ENCODE results near the gene JRKL.

The JRKL gene

DNA sequence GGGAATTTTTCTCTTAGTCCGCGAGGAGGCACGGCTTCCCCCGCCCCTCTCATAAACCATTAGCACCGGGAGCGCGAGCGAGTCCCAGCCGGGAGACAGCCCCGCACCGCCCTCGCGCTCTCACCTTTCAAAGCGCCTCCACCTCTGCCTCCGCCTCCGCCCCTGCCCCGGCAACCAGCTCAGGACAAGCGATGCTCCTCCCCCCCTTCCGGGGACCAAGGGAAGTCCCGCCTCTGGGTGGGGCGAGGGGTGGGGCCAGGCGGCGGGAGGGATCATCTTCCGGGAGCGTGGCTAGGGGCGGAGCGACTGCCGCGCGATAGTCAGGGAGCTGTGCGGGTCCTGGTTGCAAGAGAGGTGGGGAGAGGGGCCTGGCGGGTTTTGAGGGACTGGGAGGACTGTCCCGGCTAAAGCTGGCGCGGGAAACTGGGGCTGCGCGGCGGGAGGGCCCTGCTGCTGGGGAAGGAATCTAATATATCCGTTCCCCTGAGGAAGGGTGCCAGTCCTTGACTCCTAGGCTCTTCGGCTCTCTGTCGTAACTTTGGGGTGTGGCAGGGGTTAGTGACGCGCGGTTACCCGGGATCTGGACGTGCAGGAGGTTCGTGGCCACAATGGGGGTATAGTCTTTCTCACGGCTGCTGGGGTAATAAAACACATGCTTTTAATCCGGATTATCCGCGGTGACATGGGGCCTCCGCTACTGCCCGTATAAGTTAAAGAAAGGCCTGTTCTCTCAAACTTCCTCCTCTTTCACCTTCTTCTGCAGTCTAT is at the start of gene JRKL, which contains the start of gene CCDC82:
JRKL (plus strand) TSS at position 294 of the 768 bp plus-strand sequence. CDS start 637 bp downstream, outside the sequence.
CCDC82 (minus strand) TSS at position 193 of the 768 bp plus-strand sequence. CDS start 5,165 bp downstream, outside the sequence.
- DNase-seq: peak; percentile 99

GRCh38 chr11:96340555-96340885 is 49.3 kb upstream of the JRKL start:
- DNase-seq: no peak

GRCh38 chr11:96341211-96342013 is 48.4 kb upstream of the JRKL start:
- DNase-seq: peak; percentile 76

DNA sequence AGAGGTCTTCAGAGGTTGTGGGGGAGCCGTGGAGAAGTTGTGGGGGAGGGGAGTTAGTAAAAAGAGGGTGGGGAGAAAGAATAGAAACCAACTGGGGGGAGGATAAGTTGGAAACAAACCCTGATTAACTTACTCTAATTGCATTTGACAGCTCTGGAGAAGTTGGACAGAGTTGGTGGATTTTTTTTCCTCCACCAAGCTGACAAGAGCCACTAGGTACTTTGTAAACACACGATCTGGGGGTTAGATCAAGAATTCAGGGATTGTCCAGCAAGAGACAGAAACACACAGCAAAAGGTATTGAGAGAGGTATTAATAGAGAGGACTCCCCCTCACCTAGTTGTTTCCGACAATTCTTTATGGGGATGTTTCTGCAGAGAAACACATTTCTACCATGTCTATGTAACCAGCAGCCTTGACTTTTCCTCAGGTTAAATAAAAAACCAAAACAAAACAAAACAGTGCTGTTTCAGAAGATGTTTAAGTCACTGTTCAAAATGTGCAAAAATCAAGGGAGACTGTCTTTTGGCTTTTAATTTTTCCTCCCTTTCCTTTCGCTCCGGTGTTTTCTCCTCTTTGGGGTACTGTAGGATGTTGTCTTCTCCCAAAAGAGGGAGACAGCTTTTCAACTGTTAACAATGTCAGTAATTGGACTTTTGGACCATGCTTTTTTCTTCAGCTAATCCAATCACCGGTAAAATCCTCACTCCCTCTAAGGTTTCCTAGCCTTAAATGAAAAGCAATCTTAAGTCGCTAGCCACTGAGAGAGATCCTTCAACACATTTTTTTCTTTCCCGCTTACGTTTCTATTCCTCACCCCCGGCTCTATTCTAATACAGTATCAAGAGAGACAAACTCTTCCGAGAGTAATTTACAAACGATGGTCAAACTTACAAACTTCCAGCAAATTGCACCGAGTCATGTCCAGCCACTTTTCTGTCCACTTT is 47.5 kb upstream of the JRKL start:
- DNase-seq: no peak

- peak; percentile 89 for DNase-seq
Measured at GRCh38 chr11:96342961-96343711, 46.7 kb upstream of the JRKL start, which contains the start of gene MAML2. Gene MAML2, minus strand, starts transcription at chr11:96343195. Its CDS starts 1,300 bp downstream, at chr11:96341895.

DNA sequence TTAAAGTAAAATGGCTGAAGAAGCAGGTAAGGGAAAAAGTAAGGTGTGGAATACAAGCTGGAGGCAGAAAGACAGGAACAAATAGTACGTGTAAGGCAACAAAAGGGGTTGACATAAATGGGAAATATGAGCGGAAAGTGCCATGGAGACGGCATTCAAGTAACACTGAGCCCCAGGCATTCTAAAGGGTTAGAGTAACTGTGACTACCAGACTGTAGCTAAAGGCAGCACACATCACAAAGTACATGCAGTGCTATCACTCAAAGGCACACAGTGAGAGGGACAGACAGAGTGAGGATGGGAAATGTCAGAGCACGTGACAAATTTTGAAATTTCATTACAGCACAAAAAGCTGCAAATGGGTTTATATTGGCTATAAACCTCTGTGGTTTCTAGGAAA is 33.0 kb upstream of the JRKL start:
- DNase-seq: no peak

DNA sequence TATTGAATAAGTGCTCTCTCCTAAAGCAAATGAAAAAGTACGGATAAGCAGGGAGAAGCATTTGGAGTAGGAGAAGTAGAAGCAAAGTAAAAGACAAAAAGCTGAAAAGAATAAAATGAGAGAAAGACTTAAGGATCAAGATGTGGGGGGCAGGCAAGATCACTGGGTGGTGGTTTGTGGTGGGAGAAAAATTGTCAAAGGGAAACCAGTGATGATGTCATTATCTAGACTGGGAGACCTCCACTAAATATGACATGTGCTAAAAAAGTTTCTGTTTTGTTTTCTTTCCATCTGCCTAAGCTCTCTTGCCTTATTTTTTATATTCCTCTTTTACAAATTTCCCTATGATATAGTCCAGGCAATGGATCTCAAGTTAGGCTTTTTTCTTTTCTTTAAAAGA is 32.0 kb upstream of the JRKL start:
- no peak for DNase-seq

GRCh38 chr11:96358321-96358720 is 31.5 kb upstream of the JRKL start:
- no peak for DNase-seq

GRCh38 chr11:96361778-96362177 is 28.0 kb upstream of the JRKL start:
- no peak for DNase-seq

GRCh38 chr11:96365493-96365892 is 24.3 kb upstream of the JRKL start:
- no peak for DNase-seq

GRCh38 chr11:96366024-96366423 is 23.8 kb upstream of the JRKL start:
- DNase-seq: no peak

- no peak for DNase-seq
Measured at GRCh38 chr11:96367342-96367741, 22.5 kb upstream of the JRKL start.

DNA sequence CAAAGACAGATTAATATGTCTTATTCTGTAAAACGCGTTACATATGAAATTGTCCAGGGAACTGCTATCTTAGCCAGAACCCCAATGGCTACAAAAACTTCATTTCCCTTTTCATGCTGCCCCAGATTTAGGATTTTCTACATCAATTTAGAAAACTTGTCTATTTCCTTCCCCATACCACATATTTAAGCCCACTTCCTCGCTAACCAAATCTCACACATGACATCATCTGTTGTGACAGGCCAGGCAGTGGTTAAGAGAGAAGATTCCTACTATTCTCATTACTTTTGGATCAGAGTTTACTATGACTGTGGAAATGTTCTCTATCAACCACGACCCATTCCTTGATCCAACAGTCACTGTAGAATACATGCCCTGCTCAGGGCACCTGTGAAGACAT is 16.0 kb upstream of the JRKL start:
- no peak for DNase-seq

GRCh38 chr11:96376796-96377195 is 13.0 kb upstream of the JRKL start:
- no peak for DNase-seq

DNA sequence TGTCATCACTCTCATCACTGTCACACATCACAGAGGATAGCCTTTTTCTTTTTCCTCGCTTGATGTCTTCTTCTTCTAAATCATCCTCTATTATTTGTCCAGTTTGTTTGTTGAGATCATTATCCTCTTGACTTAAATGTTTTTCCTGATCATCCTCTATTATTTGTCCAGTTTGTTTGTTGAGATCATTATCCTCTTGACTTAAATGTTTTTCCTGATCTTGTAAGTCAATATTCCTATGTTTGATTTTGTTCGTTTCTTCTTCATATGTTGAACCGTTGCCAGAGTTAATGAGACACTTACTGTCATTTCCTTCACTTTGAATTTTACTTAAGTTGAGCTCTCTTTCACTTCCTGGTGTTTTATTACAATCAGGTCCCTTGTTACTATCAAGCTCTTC is 5.7 kb upstream of the JRKL start:
- DNase-seq: no peak

GRCh38 chr11:96385187-96385586 is 4.6 kb upstream of the JRKL start:
- DNase-seq: no peak

- no peak for DNase-seq
Measured at GRCh38 chr11:96388891-96389719, 708 bp upstream of the JRKL start.

GRCh38 chr11:96390488-96390792 is 627 bp downstream of the JRKL start:
- no peak for DNase-seq

GRCh38 chr11:96391698-96392307 is 2.0 kb downstream of the JRKL start:
- DNase-seq: no peak

GRCh38 chr11:96393753-96394348 is 4.0 kb downstream of the JRKL start:
- DNase-seq: no peak

- no peak for DNase-seq
Measured at GRCh38 chr11:96394773-96395172, 5.0 kb downstream of the JRKL start.

Measured in stimulated activated CD8-positive, alpha-beta memory T cell treated with anti-CD3 and anti-CD28 coated beads, Interleukin-4, amount 100 ng/mL, for 48 hours (primary cell).